ENCODE results near the gene MRPL37.
"Not testable (repeated sequence)": the region's sequence is repeated elsewhere in the genome, so short reads cannot be mapped to it uniquely, and the experiment has no call there.

The MRPL37 gene

GRCh38 chr1:54220004-54220811, 20.2 kb downstream of the MRPL37 start:
- no peak for DNase-seq

GRCh38 chr1:54221113-54221834, 21.3 kb downstream of the MRPL37 start:
- no peak for DNase-seq

GRCh38 chr1:54221867-54222484, 22.0 kb downstream of the MRPL37 start:
- no peak for DNase-seq

- DNase-seq: no peak
Observed at GRCh38 chr1:54222711-54223110, 22.7 kb downstream of the MRPL37 start.

- DNase-seq: no peak
Observed at GRCh38 chr1:54223441-54224202, 23.7 kb downstream of the MRPL37 start.

- DNase-seq: no peak
Observed at GRCh38 chr1:54224233-54224632, 24.3 kb downstream of the MRPL37 start.

GRCh38 chr1:54225378-54225777, 25.4 kb downstream of the MRPL37 start:
- no peak for DNase-seq

- DNase-seq: no peak
Observed at GRCh38 chr1:54225986-54226559, 26.1 kb downstream of the MRPL37 start.

GRCh38 chr1:54227091-54227602, 27.2 kb downstream of the MRPL37 start:
- DNase-seq: no peak

- no peak for DNase-seq
Observed at GRCh38 chr1:54227891-54228310, 27.9 kb downstream of the MRPL37 start.

GRCh38 chr1:54228638-54229079, 28.7 kb downstream of the MRPL37 start:
- no peak for DNase-seq

GRCh38 chr1:54229281-54229891, 29.4 kb downstream of the MRPL37 start:
- DNase-seq: no peak

- no peak for DNase-seq
Observed at GRCh38 chr1:54230507-54231339, 30.8 kb downstream of the MRPL37 start.

GRCh38 chr1:54233196-54233595, 33.2 kb downstream of the MRPL37 start:
- not testable (repeated sequence) for DNase-seq

- no peak for DNase-seq
Observed at GRCh38 chr1:54234284-54234683, 34.3 kb downstream of the MRPL37 start.

GRCh38 chr1:54237586-54237985, 37.6 kb downstream of the MRPL37 start:
- DNase-seq: no peak

GRCh38 chr1:54238353-54239034, 38.5 kb downstream of the MRPL37 start:
- no peak for DNase-seq

GRCh38 chr1:54239035-54239383, 39.0 kb downstream of the MRPL37 start:
- no peak for DNase-seq

- DNase-seq: no peak
Observed at GRCh38 chr1:54239631-54240031, 39.7 kb downstream of the MRPL37 start.

GRCh38 chr1:54240741-54241335, 40.9 kb downstream of the MRPL37 start:
- DNase-seq: no peak

All from COR-L47 (cell line).